Tibial artery (tissue), 4 donors: ENCODE results near the gene IRAK4.

ENCODE experiments used
- DNase-seq, 2 donors: peaks; one replicate each; pipeline ENCODE4 v3.0.0-alpha.2; 2019
- H3K27ac ChIP-seq, 2 donors: fragments of 200-600 bp; sonication (generic) in 1 of 2; 1 replicate in 1 of 2; 2 replicates in 1 of 2; pipeline ENCODE4 v1.5.1; 2018 to 2019; ENCODE audit warnings: mild to moderate bottlenecking in 1 of 2
- H3K27me3 ChIP-seq, 2 donors: fragments of 200-600 bp; sonication (generic) in 1 of 2; one replicate each; pipeline versions ENCODE4 v1.5.1 to v1.6.0; 2016 to 2019
- H3K36me3 ChIP-seq, 3 donors: fragments of 200-600 bp; sonication (generic) in 2 of 3; one replicate each; pipeline ENCODE4 v1.5.1; 2016 to 2019; ENCODE audit warnings: mild to moderate bottlenecking in 2 of 3
- H3K4me1 ChIP-seq, 4 donors: fragments of 200-600 bp; sonication (generic) in 2 of 4; 1 replicate in 3 of 4; 2 replicates in 1 of 4; pipeline ENCODE4 v1.5.1; 2016 to 2019
- H3K4me3 ChIP-seq, 2 donors: fragments of 200-600 bp; sonication (generic) in 1 of 2; 1 replicate in 1 of 2; 2 replicates in 1 of 2; pipeline ENCODE4 v1.5.1; 2018 to 2019; ENCODE audit warnings: mild to moderate bottlenecking in 2 of 2
- H3K9me3 ChIP-seq, 3 donors: fragments of 200-600 bp; sonication (generic) in 1 of 3; one replicate each; pipeline ENCODE4 v1.5.1; 2016 to 2019
- intact Hi-C: fragments of 100-400 bp; cut with DNase I; formaldehyde crosslinking; loops from one replicate; pipeline ENCODE4 v1.15.0; 2023; ENCODE audit warnings: low total_unique reads
- TF ChIP-seq, protein P1 (sequence below), 2 experiments: fragments of 200-600 bp in 1 of 2; fragments of 450-650 bp in 1 of 2; IDR thresholded peaks; one replicate each; pipeline ENCODE4 v1.5.1; 2017 to 2019; ENCODE audit warnings: antibody characterized with exemption in 2 of 2, mild to moderate bottlenecking in 1 of 2, moderate library complexity in 1 of 2

The IRAK4 gene

GRCh38 chr12:43754015-43754414, 4.7 kb upstream of the IRAK4 start:
- Histone ChIP-seq H3K4me1 (peaks cover 0 to 10% (median 4%) of the 10 kb centered on the region in 4 donors), H3K36me3 (peaks cover 0 to 16% (median 7%) of the 10 kb centered on the region in 3 donors), H3K4me3 (no peak overlapping the region), H3K9me3 (no peaks in the 10 kb centered on the region), H3K27ac (no peak overlapping the region), H3K27me3 (no peaks in the 10 kb centered on the region)
- TF ChIP-seq, protein P1, sequence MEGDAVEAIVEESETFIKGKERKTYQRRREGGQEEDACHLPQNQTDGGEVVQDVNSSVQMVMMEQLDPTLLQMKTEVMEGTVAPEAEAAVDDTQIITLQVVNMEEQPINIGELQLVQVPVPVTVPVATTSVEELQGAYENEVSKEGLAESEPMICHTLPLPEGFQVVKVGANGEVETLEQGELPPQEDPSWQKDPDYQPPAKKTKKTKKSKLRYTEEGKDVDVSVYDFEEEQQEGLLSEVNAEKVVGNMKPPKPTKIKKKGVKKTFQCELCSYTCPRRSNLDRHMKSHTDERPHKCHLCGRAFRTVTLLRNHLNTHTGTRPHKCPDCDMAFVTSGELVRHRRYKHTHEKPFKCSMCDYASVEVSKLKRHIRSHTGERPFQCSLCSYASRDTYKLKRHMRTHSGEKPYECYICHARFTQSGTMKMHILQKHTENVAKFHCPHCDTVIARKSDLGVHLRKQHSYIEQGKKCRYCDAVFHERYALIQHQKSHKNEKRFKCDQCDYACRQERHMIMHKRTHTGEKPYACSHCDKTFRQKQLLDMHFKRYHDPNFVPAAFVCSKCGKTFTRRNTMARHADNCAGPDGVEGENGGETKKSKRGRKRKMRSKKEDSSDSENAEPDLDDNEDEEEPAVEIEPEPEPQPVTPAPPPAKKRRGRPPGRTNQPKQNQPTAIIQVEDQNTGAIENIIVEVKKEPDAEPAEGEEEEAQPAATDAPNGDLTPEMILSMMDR (IDR thresholded peaks at IDR 0.05), result no peak
- DNase-seq, result no peak
- intact Hi-C loops, result loop anchor here (10.0 kb wide), 1 partner anchor 51 kb away; the partner anchor contains the start of gene TWF1

DNA sequence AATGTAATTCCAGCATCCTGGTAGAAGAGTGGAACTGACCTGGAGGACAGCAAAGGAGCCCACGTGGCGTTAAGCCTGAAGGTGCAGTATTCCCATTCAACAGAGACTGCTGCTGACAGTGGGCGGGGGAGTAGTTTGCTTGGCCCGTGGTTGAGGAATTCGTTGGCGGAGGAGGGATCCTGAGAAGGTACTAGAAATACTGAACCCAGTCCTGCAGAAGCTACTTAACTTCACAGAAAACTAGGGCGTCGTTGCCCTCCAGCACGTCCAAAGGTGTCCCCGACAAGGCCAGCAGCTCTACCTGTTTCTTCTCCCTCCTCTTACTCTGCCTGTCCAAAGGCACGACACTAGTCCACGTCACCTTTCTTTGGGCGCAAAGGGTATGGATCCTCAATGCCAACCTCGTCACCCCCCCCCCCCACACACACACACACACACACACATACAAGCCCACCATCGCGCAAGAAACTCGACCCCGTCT, 464 bp upstream of the IRAK4 start:
- no peaks in the 10 kb centered on the region for H3K9me3 ChIP-seq
- H3K36me3 ChIP-seq, result peaks cover 0 to 7% (median 0%) of the 10 kb centered on the region in 3 donors
- H3K4me1 ChIP-seq, result peaks cover 0 to 26% (median 19%) of the 10 kb centered on the region in 4 donors
- DNase-seq, result peak; percentile 26 to 64
- H3K27ac ChIP-seq, result peak overlapping the region; percentile 79 to 89
- TF ChIP-seq, protein P1 (IDR thresholded peaks at IDR 0.05), result no peak
- no peaks in the 10 kb centered on the region for H3K27me3 ChIP-seq
- intact Hi-C loops, result loop anchor here (10.0 kb wide), 1 partner anchor 47 kb away; the partner anchor contains the start of gene TWF1
- H3K4me3 ChIP-seq, result peak overlapping the region; percentile 68 to 90

GRCh38 chr12:43760396-43760795, 1.6 kb downstream of the IRAK4 start:
- Histone ChIP-seq H3K27me3 (no peaks in the 10 kb centered on the region), H3K27ac (no peak overlapping the region), H3K4me1 (peaks cover 0 to 26% (median 19%) of the 10 kb centered on the region in 4 donors), H3K36me3 (peaks cover 0 to 8% (median 0%) of the 10 kb centered on the region in 3 donors), H3K4me3 (peak overlapping the region in 1 of 2 donors; percentile 90), H3K9me3 (no peaks in the 10 kb centered on the region)
- TF ChIP-seq, protein P1 (IDR thresholded peaks at IDR 0.05), result no peak
- DNase-seq, result no peak
- intact Hi-C loops, result no loop called here

DNA sequence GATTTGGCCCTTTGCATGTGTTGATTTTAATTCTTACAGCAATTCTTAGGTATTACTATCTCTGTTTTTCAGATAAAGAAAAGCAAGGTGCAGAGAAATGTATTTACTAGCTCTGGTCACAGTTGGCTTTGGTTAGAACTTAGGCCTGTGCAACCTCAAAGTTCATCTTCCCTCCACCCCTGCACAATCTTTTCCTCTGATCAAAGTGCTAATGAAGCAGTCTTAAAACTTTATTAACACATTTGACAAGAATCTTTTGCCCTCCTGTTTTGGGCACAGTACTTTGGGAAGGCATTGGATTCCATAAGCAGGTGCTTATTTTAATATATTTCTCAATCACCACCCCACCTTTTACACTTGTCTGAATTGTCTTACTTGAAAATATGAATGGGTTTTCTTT, 2.7 kb downstream of the IRAK4 start:
- Histone ChIP-seq H3K27ac (no peak overlapping the region), H3K4me1 (peaks cover 0 to 26% (median 19%) of the 10 kb centered on the region in 4 donors)
- intact Hi-C loops, result no loop called here

DNA sequence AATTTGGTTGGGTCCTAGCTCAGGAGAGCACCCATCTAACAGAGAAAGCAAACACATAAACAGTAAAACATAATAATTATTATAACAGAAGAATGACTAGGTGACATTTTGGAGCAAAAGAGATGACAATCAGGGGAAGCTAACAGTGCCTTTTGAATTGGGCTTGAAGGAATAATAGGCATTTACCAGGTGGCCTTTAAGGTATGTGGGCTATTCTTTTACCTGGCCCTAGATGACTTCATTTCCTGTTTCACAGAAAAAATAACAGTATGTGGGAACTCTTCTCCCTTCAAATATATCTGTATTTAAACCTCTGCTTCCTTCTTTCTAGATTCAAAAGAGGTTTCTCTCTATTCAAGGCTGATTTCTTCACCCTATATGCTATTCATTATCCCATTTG, 3.8 kb downstream of the IRAK4 start:
- Histone ChIP-seq H3K36me3 (peaks cover 0 to 8% (median 0%) of the 10 kb centered on the region in 3 donors), H3K4me3 (no peak overlapping the region), H3K27ac (no peak overlapping the region), H3K27me3 (no peaks in the 10 kb centered on the region), H3K4me1 (peaks cover 0 to 24% (median 17%) of the 10 kb centered on the region in 4 donors), H3K9me3 (no peaks in the 10 kb centered on the region)
- no peak for DNase-seq
- TF ChIP-seq, protein P1 (IDR thresholded peaks at IDR 0.05), result no peak
- intact Hi-C loops, result no loop called here

More for the DNA sequence above, 2.7 kb downstream of the IRAK4 start:
- DNase-seq, result no peak
- Histone ChIP-seq H3K4me3 (no peak overlapping the region), H3K36me3 (peaks cover 0 to 8% (median 0%) of the 10 kb centered on the region in 3 donors), H3K9me3 (no peaks in the 10 kb centered on the region), H3K27me3 (no peaks in the 10 kb centered on the region)
- TF ChIP-seq, protein P1 (IDR thresholded peaks at IDR 0.05), result no peak
